CD4-positive, alpha-beta T cell treated with Interleukin-17A for 4 hours (primary cell): ENCODE measurements around the gene CYB5RL.
"Not testable (repeated sequence)": the region's sequence is repeated elsewhere in the genome, so short reads cannot be mapped to it uniquely, and the experiment has no call there.

Source experiments
- DNase-seq: peaks from one replicate; pipeline ENCODE4 v3.0.0-alpha.2; 2020; ENCODE audit warnings: mixed read lengths

Gene CYB5RL

DNA sequence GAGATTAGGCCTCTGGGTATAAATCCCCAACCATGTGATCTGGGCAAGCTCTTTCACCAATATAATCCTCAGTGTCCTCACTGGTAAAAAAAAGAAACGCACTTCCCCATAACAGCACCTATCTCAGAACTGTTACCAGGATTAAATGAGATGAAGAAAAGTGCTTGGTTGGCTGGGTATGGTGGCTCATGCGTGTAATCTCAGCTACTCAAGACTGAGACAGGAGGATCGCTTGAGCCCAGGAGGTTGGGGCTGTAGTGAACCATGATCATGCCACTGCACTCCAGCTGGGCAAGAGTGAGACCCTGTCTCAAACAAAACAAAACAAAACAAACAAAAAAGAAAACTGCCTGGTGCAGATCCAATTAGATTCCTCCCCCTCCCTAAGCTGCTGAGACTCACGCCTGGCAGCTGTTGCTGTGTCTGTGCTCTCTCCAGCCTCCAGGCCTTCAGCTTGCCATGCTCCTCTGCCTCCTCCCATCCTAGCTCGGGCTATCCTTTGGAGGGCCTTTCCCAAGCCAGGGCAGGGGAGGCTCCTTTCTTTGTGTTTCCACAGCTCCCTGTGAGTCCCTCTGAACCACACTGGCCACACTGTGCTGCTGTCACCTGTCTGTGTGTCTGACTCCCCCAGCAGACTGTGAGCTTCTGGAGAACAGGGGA, 19.0 kb downstream of the CYB5RL start:
- DNase-seq, result no peak

- no peak for DNase-seq
Measured at GRCh38 chr1:54178296-54179070, 21.3 kb downstream of the CYB5RL start.

GRCh38 chr1:54177726-54178125, 22.1 kb downstream of the CYB5RL start:
- DNase-seq, result no peak

DNA sequence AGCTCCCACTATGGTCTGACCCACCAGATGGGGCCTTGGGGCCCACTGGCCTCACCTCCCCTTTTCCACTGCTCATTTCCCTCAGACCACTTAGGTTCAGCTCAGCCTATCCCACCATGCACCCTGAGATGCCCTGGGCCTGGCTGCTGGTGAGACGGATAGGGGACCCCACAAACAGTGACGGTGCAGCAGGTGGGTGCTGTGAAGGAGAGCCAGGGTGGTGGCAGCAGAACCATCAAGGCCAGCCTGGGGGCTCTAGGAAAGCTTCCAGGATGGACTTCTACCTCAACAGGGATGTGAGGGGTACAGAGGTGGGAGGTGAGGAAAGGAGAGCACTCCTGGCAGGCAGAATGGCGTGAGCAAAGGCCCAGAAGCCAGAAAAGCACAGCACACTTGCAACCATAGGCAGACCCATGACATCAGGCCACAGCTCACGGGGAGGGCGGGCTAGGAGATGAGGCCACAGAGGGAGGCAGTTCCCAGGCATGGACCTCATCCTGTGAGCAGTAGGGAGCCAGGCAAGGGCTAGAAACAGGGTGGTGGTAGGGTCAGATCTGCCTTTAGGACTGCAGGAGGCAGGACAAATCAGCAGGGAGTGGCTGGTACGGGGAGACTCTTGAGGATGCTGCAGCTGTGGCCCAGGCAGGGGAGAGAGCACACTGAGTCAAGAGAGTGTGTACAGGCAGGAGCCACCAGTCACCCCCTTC, 23.1 kb downstream of the CYB5RL start:
- no peak for DNase-seq

DNA sequence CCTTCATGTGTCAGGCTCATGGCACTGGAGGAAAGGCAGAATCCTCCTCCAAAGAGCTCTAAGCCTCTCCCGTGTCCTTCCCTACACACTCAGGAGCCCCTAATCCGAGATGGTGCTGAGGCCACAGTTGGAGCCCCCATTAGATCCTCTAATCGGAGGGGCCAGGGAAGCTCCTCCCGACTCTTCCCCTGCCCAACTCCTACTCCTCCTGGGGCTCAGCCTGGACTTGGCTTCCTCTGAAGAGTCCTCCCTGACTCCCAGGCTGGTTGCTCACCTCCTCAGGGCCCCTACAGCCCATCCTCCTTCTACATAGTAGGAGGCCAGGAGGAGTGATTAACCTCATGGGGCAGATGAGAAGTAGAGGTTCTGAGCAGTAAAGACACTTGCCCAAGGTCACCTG, 25.7 kb downstream of the CYB5RL start:
- no peak for DNase-seq

- no peak for DNase-seq
Measured at GRCh38 chr1:54173681-54174080, 26.1 kb downstream of the CYB5RL start.

DNA sequence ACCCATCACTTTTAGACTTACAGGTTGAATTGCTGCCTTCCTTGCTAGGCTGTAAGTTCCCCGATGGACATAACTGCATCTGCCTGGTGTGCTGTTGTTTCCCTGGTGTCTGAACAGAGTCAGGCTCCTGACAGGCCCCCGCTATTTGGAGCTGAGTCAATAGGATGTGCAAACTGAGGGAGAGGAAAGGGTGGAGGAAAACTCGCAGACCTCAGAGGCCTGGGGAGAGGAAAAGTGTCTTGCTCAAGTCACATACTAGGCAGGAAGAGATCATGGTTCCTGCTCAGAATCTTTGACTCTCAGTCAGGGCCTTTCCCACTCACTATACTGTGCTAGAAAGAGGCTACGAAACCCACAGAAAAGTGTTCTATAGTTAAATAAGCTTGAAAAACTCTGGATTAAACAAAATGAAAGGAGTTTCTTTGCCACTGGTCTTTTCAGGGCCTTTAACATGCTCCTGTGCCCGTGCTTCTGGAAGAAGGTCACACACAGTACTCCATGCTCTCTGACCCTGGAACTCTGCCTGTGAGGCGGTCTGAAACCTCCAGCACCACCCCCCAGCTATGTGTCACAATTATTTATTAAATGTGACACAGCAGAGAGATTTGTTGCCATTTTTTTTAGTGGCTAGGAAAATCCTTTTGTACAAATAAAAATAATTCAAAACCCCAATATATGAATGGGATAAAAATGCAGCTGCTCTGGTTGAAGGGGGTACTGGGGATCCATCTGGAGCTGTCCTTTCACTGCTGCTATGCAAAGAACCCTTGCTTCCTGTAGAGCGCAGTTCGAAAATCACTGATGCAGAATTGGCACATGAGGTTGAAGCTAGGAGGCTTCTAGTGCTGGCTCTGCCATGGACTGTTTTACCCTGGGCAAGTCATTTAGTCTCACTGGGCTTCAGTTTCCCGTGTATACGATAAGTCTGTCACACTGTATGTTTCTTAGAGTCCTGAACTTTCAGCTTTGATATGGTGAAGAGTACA, 26.9 kb downstream of the CYB5RL start:
- DNase-seq, result no peak

- no peak for DNase-seq
Measured at GRCh38 chr1:54171606-54172005, 28.2 kb downstream of the CYB5RL start.

DNA sequence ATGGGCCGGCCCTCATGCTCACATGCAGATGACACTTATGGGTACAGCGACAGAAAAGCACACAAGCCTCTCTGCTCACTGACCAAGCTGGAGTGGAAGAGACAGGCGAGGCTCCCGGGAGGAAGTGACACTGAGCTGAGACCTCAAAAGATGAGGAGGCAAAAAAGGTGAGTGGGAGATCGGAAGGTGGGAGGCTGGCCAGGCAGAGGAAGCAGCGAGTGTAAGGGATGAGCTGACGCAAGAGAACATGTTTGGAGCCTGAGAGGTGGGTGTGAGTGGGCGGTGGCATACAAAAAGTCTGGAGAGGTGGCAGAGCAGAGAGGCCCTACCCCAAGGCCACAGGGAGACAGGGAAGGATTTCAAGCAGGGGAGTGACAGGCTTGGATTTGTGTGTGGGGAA, 28.8 kb downstream of the CYB5RL start:
- no peak for DNase-seq

- no peak for DNase-seq
Measured at GRCh38 chr1:54169068-54169467, 30.8 kb downstream of the CYB5RL start.

- DNase-seq, result no peak
Measured at GRCh38 chr1:54168206-54168965, 31.4 kb downstream of the CYB5RL start.

GRCh38 chr1:54167422-54168139, 32.2 kb downstream of the CYB5RL start:
- no peak for DNase-seq

GRCh38 chr1:54166357-54166756, 33.5 kb downstream of the CYB5RL start:
- DNase-seq, result not testable (repeated sequence)

- DNase-seq, result no peak
Measured at GRCh38 chr1:54165146-54165545, 34.7 kb downstream of the CYB5RL start.

GRCh38 chr1:54163573-54163972, 36.3 kb downstream of the CYB5RL start:
- DNase-seq, result no peak

DNA sequence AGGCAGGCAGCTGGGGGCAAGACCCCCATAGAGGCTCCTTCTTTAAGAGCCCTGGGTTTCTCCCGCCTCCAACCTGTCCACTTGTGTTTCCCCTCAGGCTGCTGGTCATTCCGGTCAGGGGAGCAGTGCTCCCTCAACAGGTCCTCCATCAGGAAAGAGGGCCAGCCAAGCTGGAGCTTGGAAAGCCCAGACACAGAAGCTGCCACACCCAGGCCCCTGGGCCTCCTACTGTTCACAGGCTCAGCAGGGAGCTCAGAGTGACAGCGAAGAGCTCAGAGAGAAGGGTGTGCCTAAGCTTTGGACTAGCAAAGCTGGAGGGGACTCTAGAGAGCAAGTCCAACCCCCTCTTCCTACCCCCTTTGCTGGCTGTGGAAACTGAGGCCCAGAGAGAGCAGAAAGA, 36.8 kb downstream of the CYB5RL start:
- no peak for DNase-seq

DNA sequence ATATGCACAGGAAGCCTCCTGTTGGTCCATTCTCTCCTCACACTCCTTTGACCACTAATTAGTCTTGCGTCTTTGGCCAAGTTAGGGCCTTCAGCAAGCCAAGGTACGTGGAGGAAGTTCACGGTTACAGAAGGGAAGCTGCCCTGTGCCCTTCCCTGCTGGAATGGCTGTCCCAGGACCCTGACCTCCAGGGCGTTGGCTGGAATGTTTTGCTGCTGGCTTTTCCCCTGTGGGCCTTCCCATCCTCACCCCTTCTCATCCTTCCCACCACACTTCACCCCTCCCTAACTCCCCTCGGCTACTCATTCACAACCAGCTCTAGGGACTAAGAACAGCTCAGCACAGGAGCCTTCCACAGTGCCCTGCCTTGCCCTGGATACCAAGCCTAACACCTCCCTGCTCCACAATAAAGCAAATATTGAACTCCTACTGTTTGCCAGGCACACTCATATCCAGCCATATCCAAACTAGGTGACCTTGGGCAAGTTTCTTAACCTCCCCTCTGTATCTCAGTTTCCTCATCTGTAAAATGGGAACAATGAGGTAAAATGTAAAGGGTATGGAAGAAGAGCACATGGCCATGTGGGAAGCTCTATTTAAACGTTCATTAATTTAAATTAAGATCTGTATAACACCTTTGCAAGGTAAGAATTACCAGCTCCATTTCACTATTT, 38.2 kb downstream of the CYB5RL start:
- no peak for DNase-seq

GRCh38 chr1:54160351-54160750, 39.5 kb downstream of the CYB5RL start:
- DNase-seq, result no peak

DNA sequence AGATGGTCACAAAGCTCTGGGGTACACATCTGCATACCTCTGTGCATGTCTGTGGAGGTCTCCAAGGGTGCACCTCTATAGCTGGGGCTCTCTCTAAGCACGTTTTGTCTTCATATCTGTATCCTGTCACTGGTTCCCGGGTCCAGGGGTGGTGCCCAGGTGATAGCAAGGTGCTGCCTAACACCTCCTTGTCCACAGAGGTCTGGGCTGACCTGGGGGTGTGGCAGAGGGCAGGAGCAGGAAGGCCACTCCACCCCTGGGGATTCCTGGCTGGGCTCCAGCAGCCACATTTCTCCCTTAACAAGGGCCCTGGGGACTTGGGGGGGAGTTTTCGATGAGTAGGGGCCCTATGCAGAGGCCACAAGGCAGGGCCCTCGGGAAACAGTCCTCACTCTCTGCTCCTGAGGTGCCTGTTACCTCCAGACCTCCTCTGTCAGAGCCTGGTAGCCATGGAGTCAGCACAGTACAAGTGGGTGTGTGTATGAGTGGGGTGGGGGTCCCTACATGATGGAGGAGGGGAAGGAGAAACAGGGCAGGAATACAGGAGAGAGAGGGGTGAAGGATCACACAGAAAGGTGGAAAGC, 40.0 kb downstream of the CYB5RL start:
- DNase-seq, result no peak

DNA sequence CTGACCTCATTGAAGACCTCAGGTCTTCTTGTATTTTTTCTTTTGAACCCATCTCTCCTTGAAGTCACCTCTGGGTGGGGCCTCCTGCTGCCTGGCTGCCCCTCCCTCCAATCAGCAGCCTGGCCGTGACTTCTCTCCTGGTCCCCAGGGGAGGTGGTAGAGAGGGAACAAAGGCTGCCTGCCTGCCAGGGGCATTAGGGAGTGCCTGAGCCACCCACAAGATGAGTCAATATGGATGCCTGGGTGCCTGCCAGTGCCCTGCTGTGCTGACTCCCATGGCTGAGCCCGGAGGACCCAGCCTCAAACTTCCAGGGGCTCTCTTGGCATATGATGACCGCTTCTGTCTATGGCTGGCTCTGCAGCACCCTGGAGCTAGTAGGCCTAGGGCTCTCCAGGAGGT, 41.8 kb downstream of the CYB5RL start:
- no peak for DNase-seq
